ENCODE measurements around the gene MRI1.

DNA sequence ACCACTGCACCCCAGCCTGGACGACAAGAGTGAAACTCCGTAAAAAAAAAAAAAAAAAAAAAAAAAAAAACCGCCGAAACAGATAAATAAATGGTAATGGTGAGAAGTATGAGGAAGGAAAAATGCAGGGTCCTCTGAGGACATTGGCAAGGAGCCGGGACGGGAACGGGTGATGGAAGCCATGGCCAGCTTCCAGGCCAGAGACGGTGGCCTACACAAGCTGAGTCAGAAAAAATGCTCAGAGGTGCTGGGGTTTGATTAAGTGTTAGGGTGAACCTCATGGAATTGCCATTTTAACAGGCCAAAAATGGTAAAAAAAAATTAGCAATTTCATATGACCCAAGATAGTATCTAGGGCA is 30.1 kb downstream of the MRI1 start:
- TF ChIP-seq, protein P1, sequence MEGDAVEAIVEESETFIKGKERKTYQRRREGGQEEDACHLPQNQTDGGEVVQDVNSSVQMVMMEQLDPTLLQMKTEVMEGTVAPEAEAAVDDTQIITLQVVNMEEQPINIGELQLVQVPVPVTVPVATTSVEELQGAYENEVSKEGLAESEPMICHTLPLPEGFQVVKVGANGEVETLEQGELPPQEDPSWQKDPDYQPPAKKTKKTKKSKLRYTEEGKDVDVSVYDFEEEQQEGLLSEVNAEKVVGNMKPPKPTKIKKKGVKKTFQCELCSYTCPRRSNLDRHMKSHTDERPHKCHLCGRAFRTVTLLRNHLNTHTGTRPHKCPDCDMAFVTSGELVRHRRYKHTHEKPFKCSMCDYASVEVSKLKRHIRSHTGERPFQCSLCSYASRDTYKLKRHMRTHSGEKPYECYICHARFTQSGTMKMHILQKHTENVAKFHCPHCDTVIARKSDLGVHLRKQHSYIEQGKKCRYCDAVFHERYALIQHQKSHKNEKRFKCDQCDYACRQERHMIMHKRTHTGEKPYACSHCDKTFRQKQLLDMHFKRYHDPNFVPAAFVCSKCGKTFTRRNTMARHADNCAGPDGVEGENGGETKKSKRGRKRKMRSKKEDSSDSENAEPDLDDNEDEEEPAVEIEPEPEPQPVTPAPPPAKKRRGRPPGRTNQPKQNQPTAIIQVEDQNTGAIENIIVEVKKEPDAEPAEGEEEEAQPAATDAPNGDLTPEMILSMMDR (IDR thresholded peaks at IDR 0.05), result no peak
- TF ChIP-seq POLR2A (IDR thresholded peaks at IDR 0.05), result no peak

All from right lobe of liver (tissue), 4 donors.